ENCODE measurements around the gene SPAG16. TPM values are rescaled to one million over a fixed set of nuclear protein-coding genes. Genes with fewer than 3 reads are reported as not detected.

The SPAG16 gene
- total RNA-seq, 1 experiment from 2014 or later, result 21.5 TPM

GRCh38 chr2:213726101-213726500, 441.8 kb downstream of the SPAG16 start:
- no TSS peak for BruUV-seq (replicated peaks)
- no peaks in the 10 kb centered on the region for H3K9me3 Mint-ChIP-seq (ENCODE audit: unreplicated experiment)

GRCh38 chr2:213733893-213734292, 449.6 kb downstream of the SPAG16 start:
- Histone ChIP-seq H3K27me3 (replicated peaks; ENCODE audit: control insufficient read depth, insufficient read depth, low read length) (no peaks in the 10 kb centered on the region), H3K4me1 (no peaks in the 10 kb centered on the region), H3K36me3 (ENCODE audit: control insufficient read depth, insufficient read depth, low read length) (no peaks in the 10 kb centered on the region), H3K4me3 (ENCODE audit: low read depth, low read length) (no peak overlapping the region), H3K9me3 (no peaks in the 10 kb centered on the region)
- no peak for DNase-seq
- intact Hi-C loops (cut with micrococcal nuclease; ENCODE audit: unreplicated experiment), result no loop called here
- ChIA-PET POLR2A (no interaction called here), CTCF (no interaction called here)
- H3K9me3 Mint-ChIP-seq (ENCODE audit: unreplicated experiment), result no peaks in the 10 kb centered on the region
- no peak for TF ChIP-seq CTCF (IDR thresholded peaks at IDR 0.05; ENCODE audit: insufficient read depth in 1 of 2, low read depth in 1 of 2, low read length in 1 of 2, severe bottlenecking in 1 of 2, unreplicated experiment in 1 of 2)
- no peaks in the 10 kb centered on the region for H3K36me3 Mint-ChIP-seq (ENCODE audit: insufficient read depth, unreplicated experiment)
- no peaks in the 10 kb centered on the region for H3K27me3 Mint-ChIP-seq (ENCODE audit: insufficient read depth, unreplicated experiment)
- H3K27ac Mint-ChIP-seq (ENCODE audit: unreplicated experiment), result no peak overlapping the region
- no TSS peak for BruUV-seq (replicated peaks)
- H3K4me3 Mint-ChIP-seq (ENCODE audit: unreplicated experiment), result no peak overlapping the region
- no peaks in the 10 kb centered on the region for H3K4me1 Mint-ChIP-seq (ENCODE audit: low read depth, unreplicated experiment)

More at GRCh38 chr2:213726101-213726500, 441.8 kb downstream of the SPAG16 start:
- ChIA-PET POLR2A (no interaction called here), CTCF (no interaction called here)
- H3K27ac Mint-ChIP-seq (ENCODE audit: unreplicated experiment), result no peak overlapping the region
- Histone ChIP-seq H3K4me3 (ENCODE audit: low read depth, low read length) (no peak overlapping the region), H3K4me1 (peaks cover 9% of the 10 kb centered on the region; the same call in 1 of the 2 replicates), H3K36me3 (ENCODE audit: control insufficient read depth, insufficient read depth, low read length) (no peaks in the 10 kb centered on the region), H3K9me3 (no peaks in the 10 kb centered on the region; the same call in 1 of the 2 replicates), H3K27me3 (replicated peaks; ENCODE audit: control insufficient read depth, insufficient read depth, low read length) (no peaks in the 10 kb centered on the region)
- no peaks in the 10 kb centered on the region for H3K36me3 Mint-ChIP-seq (ENCODE audit: insufficient read depth, unreplicated experiment)
- H3K4me1 Mint-ChIP-seq (ENCODE audit: low read depth, unreplicated experiment), result no peaks in the 10 kb centered on the region
- DNase-seq, result no peak
- H3K4me3 Mint-ChIP-seq (ENCODE audit: unreplicated experiment), result no peak overlapping the region
- no peak for TF ChIP-seq CTCF (IDR thresholded peaks at IDR 0.05; ENCODE audit: insufficient read depth in 1 of 2, low read depth in 1 of 2, low read length in 1 of 2, severe bottlenecking in 1 of 2, unreplicated experiment in 1 of 2)
- intact Hi-C loops (cut with micrococcal nuclease; ENCODE audit: unreplicated experiment), result no loop called here
- no peaks in the 10 kb centered on the region for H3K27me3 Mint-ChIP-seq (ENCODE audit: insufficient read depth, unreplicated experiment)

- DNase-seq, result no peak
- Histone ChIP-seq H3K27me3 (replicated peaks; ENCODE audit: control insufficient read depth, insufficient read depth, low read length) (no peaks in the 10 kb centered on the region), H3K4me3 (ENCODE audit: low read depth, low read length) (no peak overlapping the region), H3K36me3 (ENCODE audit: control insufficient read depth, insufficient read depth, low read length) (no peaks in the 10 kb centered on the region), H3K9me3 (no peaks in the 10 kb centered on the region), H3K4me1 (no peaks in the 10 kb centered on the region)
- Mint-ChIP-seq H3K4me3 (ENCODE audit: unreplicated experiment) (no peak overlapping the region), H3K4me1 (ENCODE audit: low read depth, unreplicated experiment) (no peaks in the 10 kb centered on the region), H3K36me3 (ENCODE audit: insufficient read depth, unreplicated experiment) (no peaks in the 10 kb centered on the region), H3K9me3 (ENCODE audit: unreplicated experiment) (no peaks in the 10 kb centered on the region), H3K27me3 (ENCODE audit: insufficient read depth, unreplicated experiment) (no peaks in the 10 kb centered on the region), H3K27ac (ENCODE audit: unreplicated experiment) (no peak overlapping the region)
- ChIA-PET POLR2A (no interaction called here), CTCF (no interaction called here)
- no peak for TF ChIP-seq CTCF (IDR thresholded peaks at IDR 0.05; ENCODE audit: insufficient read depth in 1 of 2, low read depth in 1 of 2, low read length in 1 of 2, severe bottlenecking in 1 of 2, unreplicated experiment in 1 of 2)
- no TSS peak for BruUV-seq (replicated peaks)
- intact Hi-C loops (cut with micrococcal nuclease; ENCODE audit: unreplicated experiment), result no loop called here
These were observed 456.2 kb downstream of the SPAG16 start for GRCh38 chr2:213740453-213740852.
